HepG2 (cell line): Measurements from ENCODE around the gene LIMK2. TPM values are rescaled to one million over a fixed set of nuclear protein-coding genes. Genes with fewer than 3 reads are reported as not detected.
A peak's percentile ranks its signal among the peaks of the same experiment; 100 is the strongest.

Experiments
- ETV6 ChIP-seq: sonication (generic); formaldehyde crosslinking; conservative IDR thresholded peaks from 2 replicates; pipeline ENCODE4 v1.4.0; 2020; ENCODE audit warnings: missing genetic modification reagents
- NFKB2 ChIP-seq: sonication (generic); formaldehyde crosslinking; IDR thresholded peaks from 2 replicates; pipeline ENCODE4 v1.4.0; 2020; ENCODE audit warnings: missing genetic modification reagents, borderline replicate concordance
- REXO4 ChIP-seq: sonication (generic); formaldehyde crosslinking; IDR thresholded peaks from 2 replicates; pipeline ENCODE4 v1.8.0; 2022; ENCODE audit warnings: missing genetic modification reagents, mild to moderate bottlenecking, borderline replicate concordance
- STAG1 ChIP-seq: sonication (generic); formaldehyde crosslinking; IDR thresholded peaks from 2 replicates; pipeline ENCODE4 v1.4.0; 2020; ENCODE audit warnings: missing genetic modification reagents
- XBP1 ChIP-seq: sonication (generic); formaldehyde crosslinking; IDR thresholded peaks from 2 replicates; pipeline ENCODE4 v1.5.0; 2020; ENCODE audit warnings: missing genetic modification reagents
- ZNF644 ChIP-seq: IDR thresholded peaks from 2 replicates; pipeline ENCODE4 v1.6.1; 2016; ENCODE audit warnings: low read depth
- polyA plus RNA-seq, 8 experiments: library from polyadenylated mRNA; depleted of rRNA in 3 of 8; stranded (reverse) in 7 of 8; unstranded in 1 of 8; fragments of >200 nt; fragmentation: Illumina TruSeq in 4 of 8; extraction: Trizol in 4 of 8; gene quantifications; 2 replicates each; pipeline versions ENCODE4 v1.2.1 to v1.2.3, GENCODE V29; 2011 to 2016; ENCODE audit warnings: low read depth in 4 of 8, missing spikeins in 1 of 8, mixed read lengths in 1 of 8; ENCODE audit not compliant: insufficient read depth in 1 of 8
- total RNA-seq, 5 experiments: library from RNA; depleted of rRNA; stranded (reverse); fragments of >200 nt; fragmentation: Illumina TruSeq; extraction: Trizol; gene quantifications; 2 replicates each; pipeline ENCODE4 v1.2.3, GENCODE V29; 2016; ENCODE audit warnings: low read depth in 1 of 5
- TF ChIP-seq, protein P1 (sequence below): sonication (generic); formaldehyde crosslinking; IDR thresholded peaks from 2 replicates; pipeline ENCODE4 v1.4.0; 2020; ENCODE audit warnings: mild to moderate bottlenecking, missing genetic modification reagents
- TF ChIP-seq, protein P2 (sequence below): IDR thresholded peaks from 2 replicates; pipeline ENCODE4 v1.6.1; 2016
- TF ChIP-seq, protein P3 (sequence below): sonication (generic); formaldehyde crosslinking; IDR thresholded peaks from 2 replicates; pipeline ENCODE4 v1.4.0; 2020; ENCODE audit warnings: missing genetic modification reagents
- TF ChIP-seq, protein P4 (sequence below): IDR thresholded peaks from 2 replicates; pipeline ENCODE4 v1.6.1; 2012; ENCODE audit warnings: inconsistent platforms

LIMK2 gene
- total and polyA plus RNA-seq, 2 of the 13 experiments (the other 11 are each of a cell fraction or from before 2014, with no cell fraction given) = 20.9 to 29.8 TPM

DNA sequence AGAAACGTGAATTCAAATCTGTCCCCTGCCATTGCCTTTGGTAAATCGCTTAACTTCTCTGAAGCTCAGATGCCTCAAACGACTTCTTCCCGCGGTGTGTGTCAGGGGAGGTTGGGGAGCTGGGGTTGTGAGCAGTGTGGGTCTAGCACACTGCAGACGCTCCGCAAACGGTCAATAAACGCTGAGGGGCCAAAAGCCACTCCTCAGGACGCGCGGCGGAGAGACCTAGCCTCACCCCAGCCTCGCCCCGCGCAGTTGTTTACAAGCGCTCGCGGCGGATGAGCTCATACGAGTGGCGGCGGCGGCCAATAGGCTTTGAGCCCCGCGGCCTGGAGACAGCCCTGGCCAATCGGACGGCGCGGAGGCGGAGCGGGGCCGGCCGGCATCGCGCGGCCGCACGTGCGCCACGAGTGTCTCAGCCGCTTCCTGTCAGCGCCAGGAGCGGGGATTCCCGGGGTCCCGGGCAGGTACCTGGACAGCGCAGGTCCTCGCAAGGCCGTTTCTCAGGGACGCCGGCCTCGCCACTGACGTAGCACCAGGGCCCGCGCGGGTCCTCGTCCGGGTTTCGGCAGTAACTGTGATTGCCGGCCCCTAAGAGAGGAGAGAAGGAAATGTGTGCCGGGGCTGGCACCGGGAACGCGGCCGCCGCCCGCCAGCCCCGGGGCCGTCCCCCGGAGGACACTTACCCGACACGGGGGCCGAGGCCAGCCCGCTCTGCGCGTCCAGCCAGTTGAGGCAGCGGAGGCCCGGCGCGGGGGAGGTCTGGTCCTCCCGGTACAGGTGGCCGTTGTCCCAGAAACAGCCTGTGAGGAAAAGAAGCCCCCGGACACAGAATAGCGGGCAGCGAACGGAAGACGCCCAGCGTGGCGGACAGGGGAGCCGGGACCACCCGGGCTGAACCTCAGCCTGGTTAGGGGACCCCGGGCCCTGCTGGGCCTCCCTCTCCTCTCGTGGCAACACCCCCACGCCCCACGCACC is 78.7 kb downstream of the LIMK2 start (continued):
- TF ChIP-seq STAG1 (CRISPR knock-in tag) = no peak
- peak; percentile 96 for TF ChIP-seq NFKB2 (CRISPR knock-in tag)
- TF ChIP-seq ZNF644 = no peak
- TF ChIP-seq, protein P1, sequence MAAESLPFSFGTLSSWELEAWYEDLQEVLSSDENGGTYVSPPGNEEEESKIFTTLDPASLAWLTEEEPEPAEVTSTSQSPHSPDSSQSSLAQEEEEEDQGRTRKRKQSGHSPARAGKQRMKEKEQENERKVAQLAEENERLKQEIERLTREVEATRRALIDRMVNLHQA = no peak
- TF ChIP-seq, protein P2, sequence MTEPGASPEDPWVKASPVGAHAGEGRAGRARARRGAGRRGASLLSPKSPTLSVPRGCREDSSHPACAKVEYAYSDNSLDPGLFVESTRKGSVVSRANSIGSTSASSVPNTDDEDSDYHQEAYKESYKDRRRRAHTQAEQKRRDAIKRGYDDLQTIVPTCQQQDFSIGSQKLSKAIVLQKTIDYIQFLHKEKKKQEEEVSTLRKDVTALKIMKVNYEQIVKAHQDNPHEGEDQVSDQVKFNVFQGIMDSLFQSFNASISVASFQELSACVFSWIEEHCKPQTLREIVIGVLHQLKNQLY (CRISPR knock-in tag) = peak; percentile 74
- TF ChIP-seq REXO4 = peak; percentile 86; the same call in 1 of the 2 replicates
- TF ChIP-seq, protein P3, sequence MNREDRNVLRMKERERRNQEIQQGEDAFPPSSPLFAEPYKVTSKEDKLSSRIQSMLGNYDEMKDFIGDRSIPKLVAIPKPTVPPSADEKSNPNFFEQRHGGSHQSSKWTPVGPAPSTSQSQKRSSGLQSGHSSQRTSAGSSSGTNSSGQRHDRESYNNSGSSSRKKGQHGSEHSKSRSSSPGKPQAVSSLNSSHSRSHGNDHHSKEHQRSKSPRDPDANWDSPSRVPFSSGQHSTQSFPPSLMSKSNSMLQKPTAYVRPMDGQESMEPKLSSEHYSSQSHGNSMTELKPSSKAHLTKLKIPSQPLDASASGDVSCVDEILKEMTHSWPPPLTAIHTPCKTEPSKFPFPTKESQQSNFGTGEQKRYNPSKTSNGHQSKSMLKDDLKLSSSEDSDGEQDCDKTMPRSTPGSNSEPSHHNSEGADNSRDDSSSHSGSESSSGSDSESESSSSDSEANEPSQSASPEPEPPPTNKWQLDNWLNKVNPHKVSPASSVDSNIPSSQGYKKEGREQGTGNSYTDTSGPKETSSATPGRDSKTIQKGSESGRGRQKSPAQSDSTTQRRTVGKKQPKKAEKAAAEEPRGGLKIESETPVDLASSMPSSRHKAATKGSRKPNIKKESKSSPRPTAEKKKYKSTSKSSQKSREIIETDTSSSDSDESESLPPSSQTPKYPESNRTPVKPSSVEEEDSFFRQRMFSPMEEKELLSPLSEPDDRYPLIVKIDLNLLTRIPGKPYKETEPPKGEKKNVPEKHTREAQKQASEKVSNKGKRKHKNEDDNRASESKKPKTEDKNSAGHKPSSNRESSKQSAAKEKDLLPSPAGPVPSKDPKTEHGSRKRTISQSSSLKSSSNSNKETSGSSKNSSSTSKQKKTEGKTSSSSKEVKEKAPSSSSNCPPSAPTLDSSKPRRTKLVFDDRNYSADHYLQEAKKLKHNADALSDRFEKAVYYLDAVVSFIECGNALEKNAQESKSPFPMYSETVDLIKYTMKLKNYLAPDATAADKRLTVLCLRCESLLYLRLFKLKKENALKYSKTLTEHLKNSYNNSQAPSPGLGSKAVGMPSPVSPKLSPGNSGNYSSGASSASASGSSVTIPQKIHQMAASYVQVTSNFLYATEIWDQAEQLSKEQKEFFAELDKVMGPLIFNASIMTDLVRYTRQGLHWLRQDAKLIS (CRISPR knock-in tag) = no peak
- TF ChIP-seq, protein P4, sequence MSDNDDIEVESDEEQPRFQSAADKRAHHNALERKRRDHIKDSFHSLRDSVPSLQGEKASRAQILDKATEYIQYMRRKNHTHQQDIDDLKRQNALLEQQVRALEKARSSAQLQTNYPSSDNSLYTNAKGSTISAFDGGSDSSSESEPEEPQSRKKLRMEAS = peak; percentile 98
- TF ChIP-seq XBP1 (CRISPR knock-in tag) = no peak
- TF ChIP-seq ETV6 (CRISPR knock-in tag) = 0 out of 2 replicates have a peak, but pooled peaks have one; percentile 68
